ENCODE data around the gene OLFM4. TPM values are rescaled to one million over a fixed set of nuclear protein-coding genes. Genes with fewer than 3 reads are reported as not detected.

OLFM4 gene
- total and polyA plus RNA-seq, 2 of the 8 experiments (the other 6 are each of a cell fraction or from before 2014, with no cell fraction given), result not detected

GRCh38 chr13:53098455-53098854 is 69.8 kb downstream of the OLFM4 start (continued):
- TF ChIP-seq GTF2F1 (IDR thresholded peaks at IDR 0.05; ENCODE audit: borderline replicate concordance, low read depth, low read length), result no peak
